Psoas muscle (tissue), 8 donors: ENCODE results near the gene TRIM31. TPM values are rescaled to one million over a fixed set of nuclear protein-coding genes. Genes with fewer than 3 reads are reported as not detected.

Experiments used
- ATAC-seq, 4 donors: fragments of 200-7000 bp; cut with Tn5 transposase; one replicate each; pipeline ENCODE4 v1.9.1; 2020; ENCODE audit warnings: moderate library complexity in 3 of 4, mild to moderate bottlenecking in 2 of 4
- DNase-seq, 2 donors: peaks; one replicate each; pipeline ENCODE4 v3.0.0-alpha.2; 2020
- H3K27ac ChIP-seq: fragments of 200-600 bp; one replicate; pipeline ENCODE4 v1.8.0; 2022
- H3K27me3 ChIP-seq, 3 donors: fragments of 200-600 bp in 1 of 3; one replicate each; pipeline versions ENCODE4 v1.6.1 to v1.8.0; 2013 to 2022; ENCODE audit warnings: low read length in 2 of 3, mild to moderate bottlenecking in 2 of 3, moderate library complexity in 1 of 3; ENCODE audit not compliant: insufficient read depth in 3 of 3
- H3K36me3 ChIP-seq, 2 donors: fragments of 200-600 bp in 1 of 2; one replicate each; pipeline versions ENCODE4 v1.6.1 to v1.8.0; 2013 to 2022; ENCODE audit warnings: low read depth in 1 of 2, mild to moderate bottlenecking in 1 of 2, moderate library complexity in 1 of 2; ENCODE audit not compliant: insufficient read depth in 1 of 2
- H3K4me1 ChIP-seq: fragments of 200-600 bp; one replicate; pipeline ENCODE4 v1.8.0; 2022
- H3K4me3 ChIP-seq: fragments of 200-600 bp; one replicate; pipeline ENCODE4 v1.8.0; 2022; ENCODE audit warnings: mild to moderate bottlenecking
- H3K9me3 ChIP-seq: fragments of 200-600 bp; one replicate; pipeline ENCODE4 v1.8.0; 2022
- CTCF ChIP-seq: fragments of 200-600 bp; IDR thresholded peaks from one replicate; pipeline ENCODE4 v1.8.0; 2022; ENCODE audit warnings: antibody characterized with exemption
- WGBS, 3 donors: extraction: QIAGEN DNeasy Blood & Tissue Kit; methylation state at CpG; one replicate each; pipeline versions ENCODE4 v1.1.6 to v1.1.7; 2013; 5-methylcytosine and 5-hydroxymethylcytosine counted together
- intact Hi-C, 2 donors: fragments of 100-400 bp; cut with DNase I; formaldehyde crosslinking; loops; one replicate each; pipeline versions ENCODE4 v1.11.0 to v1.14.2; 2022
- polyA plus RNA-seq, 3 donors: library from polyadenylated mRNA; stranded (reverse); fragments of 200-250 nt; gene quantifications; one replicate each; pipeline ENCODE4 v1.2.3, GENCODE V29; 2013
- total RNA-seq, 4 donors: library from RNA; stranded (reverse); fragmentation: NEBNext Ultra II Directional in 2 of 4; extraction: Animal tissue kit (Norgen Biotek cat#: 25700) in 2 of 4; gene quantifications; one replicate each; pipeline versions ENCODE4 v1.2.1 to v1.2.4, GENCODE V29; 2021 to 2023
- donor health status: healthy with polysubstance abuse.
- donor health status: DM: no; HTN: no; CAD: no; lungs with moderate emphysema.
- donor health status: Bipolar disorder and iron deficiency.
- donor health status: healthy.
- donor health status: DM: yes; HTN: yes; CAD: no.
- donor health status: DM: no; HTN: no; CAD: no.
- donor health status: DM: no; HTN: no; CAD: no.
- donor health status: DM: yes; HTN: yes; CAD: no.

Gene TRIM31
- total and polyA plus RNA-seq, 7 donors = 0.01 to 0.15 TPM; not detected in 5

GRCh38 chr6:30104661-30105060, 8.2 kb downstream of the TRIM31 start:
- WGBS, 3 donors = 87 to 90% (median 90%) methylated on average over 2 of the region's 2 CpGs
- ATAC-seq (no peak), DNase-seq (no peak)

GRCh38 chr6:30103872-30104179, 9.1 kb downstream of the TRIM31 start:
- Histone ChIP-seq H3K27ac (no peak overlapping the region), H3K9me3 (no peaks in the 10 kb centered on the region), H3K27me3 (peaks cover 0 to 43% (median 13%) of the 10 kb centered on the region in 3 donors), H3K36me3 (no peaks in the 10 kb centered on the region), H3K4me3 (peak overlapping the region; percentile 61), H3K4me1 (peaks cover 24% of the 10 kb centered on the region)
- 44 to 60% (median 55%) methylated on average over 3 of the region's 3 CpGs for WGBS, 3 donors
- DNase-seq (no peak), ATAC-seq (no peak)
- intact Hi-C loops = loop anchor here (1.0 to 5.0 kb wide), 3 partner anchors 27 to 68 kb away; no protein-coding TSS in a partner anchor
- no peak for TF ChIP-seq CTCF

More at GRCh38 chr6:30104661-30105060, 8.2 kb downstream of the TRIM31 start:
- H3K4me3 ChIP-seq = no peak overlapping the region
- peaks cover 24% of the 10 kb centered on the region for H3K4me1 ChIP-seq
- intact Hi-C loops = loop anchor here in 1 of 2 donors (5.0 kb wide), 1 partner anchor 68 kb away; no protein-coding TSS in a partner anchor
- H3K9me3 ChIP-seq = no peaks in the 10 kb centered on the region
- peaks cover 0 to 42% (median 11%) of the 10 kb centered on the region in 3 donors for H3K27me3 ChIP-seq
- no peak overlapping the region for H3K27ac ChIP-seq
- no peaks in the 10 kb centered on the region for H3K36me3 ChIP-seq
- no peak for TF ChIP-seq CTCF

- no peaks in the 10 kb centered on the region for H3K36me3 ChIP-seq
- 2 to 4% (median 2%) methylated on average over 36 of the region's 36 CpGs for WGBS, 3 donors
- peak overlapping the region; percentile 71 for H3K27ac ChIP-seq
- DNase-seq (peak; percentile 84 to 90), ATAC-seq (peak; percentile 82 to 92 (median 88))
- intact Hi-C loops = loop anchor here (1.0 to 5.0 kb wide), 3 partner anchors 28 to 69 kb away; no protein-coding TSS in a partner anchor
- peaks cover 0 to 44% (median 11%) of the 10 kb centered on the region in 3 donors for H3K27me3 ChIP-seq
- no peaks in the 10 kb centered on the region for H3K9me3 ChIP-seq
- TF ChIP-seq CTCF = peak; percentile 85
- H3K4me3 ChIP-seq = peak overlapping the region; percentile 61
- H3K4me1 ChIP-seq = peaks cover 24% of the 10 kb centered on the region
Observed at GRCh38 chr6:30102970-30103871, 9.7 kb downstream of the TRIM31 start.

- peak overlapping the region; percentile 61 for H3K4me3 ChIP-seq
- peaks cover 0 to 49% (median 15%) of the 10 kb centered on the region in 3 donors for H3K27me3 ChIP-seq
- H3K9me3 ChIP-seq = no peaks in the 10 kb centered on the region
- H3K36me3 ChIP-seq = no peaks in the 10 kb centered on the region
- intact Hi-C loops = loop anchor here (2.0 to 5.0 kb wide), 2 partner anchors 28 to 70 kb away; no protein-coding TSS in a partner anchor
- ATAC-seq (peak; percentile 15 to 56 (median 38)), DNase-seq (peak in 1 of 2 donors; percentile 78)
- H3K27ac ChIP-seq = peak overlapping the region; percentile 71
- WGBS, 3 donors = 28 to 42% (median 29%) methylated on average over 15 of the region's 15 CpGs
- peaks cover 24% of the 10 kb centered on the region for H3K4me1 ChIP-seq
- TF ChIP-seq CTCF = no peak
Observed at GRCh38 chr6:30102414-30102969, 10.4 kb downstream of the TRIM31 start.
